Measurements from ENCODE around the gene DEPP1. TPM values are rescaled to one million over a fixed set of nuclear protein-coding genes. Genes with fewer than 3 reads are reported as not detected.

The DEPP1 gene
- polyA plus RNA-seq, 4 donors = 7.2 to 30.0 (median 7.9) TPM

- no peak for DNase-seq (ENCODE audit: low read depth in 4 of 4, low spot score in 3 of 4)
Observed at GRCh38 chr10:44935201-44935965, 43.2 kb downstream of the DEPP1 start.

GRCh38 chr10:44934416-44935200 lies 44.0 kb downstream of the DEPP1 start:
- DNase-seq (ENCODE audit: low read depth in 4 of 4, low spot score in 3 of 4) = no peak

- no peak for DNase-seq (ENCODE audit: low read depth in 4 of 4, low spot score in 3 of 4)
Observed at GRCh38 chr10:44933451-44934321, 44.9 kb downstream of the DEPP1 start.

DNA sequence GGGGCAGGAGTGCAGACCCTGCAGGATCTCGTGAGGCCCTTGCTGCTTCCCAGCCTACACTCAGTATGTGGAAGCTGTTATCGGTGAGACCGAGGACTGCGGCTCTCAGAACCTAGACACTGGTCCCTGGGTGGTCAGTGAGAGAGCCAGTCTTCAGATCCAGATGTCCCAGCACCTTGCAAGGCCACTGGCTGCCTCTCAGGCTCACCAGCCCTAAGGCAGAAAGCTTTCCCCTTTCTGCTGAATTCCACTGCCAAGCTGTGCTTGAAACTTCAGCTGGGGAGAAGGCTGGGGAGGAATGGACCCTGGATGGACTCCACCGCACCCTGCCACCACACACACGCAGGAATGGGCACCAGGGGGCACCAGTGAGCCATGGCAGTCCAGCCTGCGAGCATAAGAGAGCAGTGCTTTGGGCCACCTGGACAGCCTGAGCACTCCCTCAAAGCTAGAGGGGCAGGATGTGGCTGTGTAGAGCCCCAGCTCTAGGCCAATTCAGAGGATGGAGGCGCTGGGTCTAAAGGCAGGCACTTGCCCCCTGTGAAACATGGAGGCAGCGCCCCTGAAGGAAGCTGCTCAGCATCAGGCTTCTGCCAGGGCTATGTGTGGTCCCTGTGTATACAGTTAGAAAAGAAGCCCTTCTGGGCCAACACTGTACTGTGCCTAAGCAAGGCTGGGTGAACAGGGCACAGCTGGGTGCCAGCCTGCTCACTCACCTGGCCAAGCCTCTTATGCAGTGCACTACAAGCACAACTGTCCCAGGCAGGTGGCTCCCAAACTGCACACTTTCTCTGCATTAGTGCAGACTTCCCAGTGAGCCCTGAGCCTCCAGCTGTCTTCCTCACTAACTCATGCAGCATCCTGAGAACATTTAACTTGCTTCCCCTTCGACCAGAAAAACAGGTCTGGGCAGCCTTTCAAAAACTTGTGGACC lies 45.8 kb downstream of the DEPP1 start:
- peak in 3 of 4 donors; percentile 62 to 68 (median 62) for DNase-seq (ENCODE audit: low read depth in 4 of 4, low spot score in 3 of 4)

- DNase-seq (ENCODE audit: low read depth in 4 of 4, low spot score in 3 of 4) = no peak
Observed at GRCh38 chr10:44931621-44932516, 46.7 kb downstream of the DEPP1 start.

GRCh38 chr10:44930904-44931620 lies 47.5 kb downstream of the DEPP1 start:
- DNase-seq (ENCODE audit: low read depth in 4 of 4, low spot score in 3 of 4) = no peak

GRCh38 chr10:44929356-44930255 lies 49.0 kb downstream of the DEPP1 start:
- DNase-seq (ENCODE audit: low read depth in 4 of 4, low spot score in 3 of 4) = no peak

DNA sequence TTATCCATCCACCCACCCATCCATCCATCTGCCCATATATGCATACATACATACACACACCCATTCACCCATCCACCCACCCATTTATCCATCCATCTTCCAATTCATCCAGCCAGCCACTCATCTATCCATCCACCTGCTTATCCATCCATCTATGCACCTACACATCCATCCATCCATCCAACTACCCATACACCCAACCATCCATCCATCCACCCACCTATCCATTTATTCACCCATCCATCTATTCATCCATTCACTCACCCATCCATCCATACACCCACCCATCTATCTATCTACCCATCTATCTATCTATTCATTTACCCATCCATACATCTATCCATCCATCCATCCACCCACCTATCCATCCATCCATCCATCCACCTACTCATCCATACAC lies 50.1 kb downstream of the DEPP1 start:
- no peak for DNase-seq (ENCODE audit: low read depth in 4 of 4, low spot score in 3 of 4)

GRCh38 chr10:44927352-44927751 lies 51.3 kb downstream of the DEPP1 start:
- no peak for DNase-seq (ENCODE audit: low read depth in 4 of 4, low spot score in 3 of 4)

DNA sequence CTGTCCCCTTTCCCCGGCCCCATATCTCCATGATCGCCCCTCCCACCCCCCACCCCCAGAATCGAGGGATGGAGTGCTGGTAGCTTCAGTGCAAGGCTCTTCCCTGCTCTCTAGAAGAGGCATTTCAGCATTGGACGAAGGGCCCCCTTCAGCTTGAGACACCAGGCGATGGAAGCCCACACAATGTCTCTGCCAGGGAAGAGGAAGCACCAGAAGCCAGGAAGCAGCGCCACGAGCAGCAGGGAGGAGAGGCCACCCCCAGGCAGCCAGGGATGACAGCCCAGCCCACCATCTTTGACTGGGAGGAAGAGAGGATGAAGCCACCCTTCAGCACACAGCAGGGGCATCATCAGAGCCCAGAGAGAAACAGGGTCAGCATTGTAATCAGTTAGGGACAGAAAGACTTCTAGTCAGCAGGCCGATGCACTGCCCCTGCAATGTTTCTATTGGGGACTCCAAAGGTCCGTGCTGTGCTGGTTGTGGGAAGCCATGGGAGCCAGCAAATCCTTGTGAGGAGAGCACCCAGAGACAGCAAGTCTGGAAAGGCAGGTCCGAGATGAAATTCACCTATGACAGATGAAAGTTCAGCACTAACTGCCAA lies 51.8 kb downstream of the DEPP1 start:
- no peak for DNase-seq (ENCODE audit: low read depth in 4 of 4, low spot score in 3 of 4)

Other genes starting within 250 kb of the DEPP1 start
- gene TMEM72, start 67.5 kb downstream of the DEPP1 start, polyA plus RNA-seq (ENCODE audit: insufficient read length in 4 of 4) = 10 to 100 TPM in 3 of 4 donors, 1 to 10 TPM in 1; 1.6 to 77.9 (median 63.0) TPM
- 10 to 100 TPM; 12.7 to 39.2 (median 24.1) TPM for gene RASSF4, start 19.0 kb downstream of the DEPP1 start, polyA plus RNA-seq (ENCODE audit: insufficient read length in 4 of 4)
- 100 to 1,000 TPM in 1 of 4 donors, 10 to 100 TPM in 3; 78.8 to 115 (median 87.6) TPM for gene ZNF22, start 22.1 kb upstream of the DEPP1 start, polyA plus RNA-seq (ENCODE audit: insufficient read length in 4 of 4)

All from left renal pelvis (tissue), 4 donors.